Testis (tissue), 3 donors: ENCODE results near the gene G6PC1. TPM values are rescaled to one million over a fixed set of nuclear protein-coding genes. Genes with fewer than 3 reads are reported as not detected.
"Not testable (repeated sequence)": the region's sequence is repeated elsewhere in the genome, so short reads cannot be mapped to it uniquely, and the experiment has no call there.

Source experiments
- DNase-seq: peaks from one replicate; pipeline ENCODE4 v3.0.0-alpha.2; 2019
- H3K27ac ChIP-seq, 2 donors: fragments of 200-600 bp; sonication (generic); one replicate each; pipeline ENCODE4 v1.5.1; 2019
- H3K27me3 ChIP-seq: fragments of 200-600 bp; sonication (generic); one replicate; pipeline ENCODE4 v1.5.1; 2019
- H3K36me3 ChIP-seq: fragments of 200-600 bp; sonication (generic); one replicate; pipeline ENCODE4 v1.5.1; 2017; ENCODE audit warnings: low read depth; ENCODE audit errors: missing control alignments
- H3K4me1 ChIP-seq: fragments of 200-600 bp; sonication (generic); one replicate; pipeline ENCODE4 v1.5.1; 2019
- H3K4me3 ChIP-seq, 2 donors: fragments of 200-600 bp; sonication (generic); one replicate each; pipeline ENCODE4 v1.5.1; 2017 to 2019
- H3K9me3 ChIP-seq: fragments of 200-600 bp; sonication (generic); one replicate; pipeline ENCODE4 v1.5.1; 2017
- CTCF ChIP-seq, 3 experiments: fragments of 450-650 bp in 2 of 3; fragments of 200-600 bp in 1 of 3; sonication (generic) in 1 of 3; IDR thresholded peaks; one replicate each; pipeline ENCODE4 v1.5.1; 2016 to 2019; ENCODE audit warnings: antibody characterized with exemption in 3 of 3, mild to moderate bottlenecking in 2 of 3, moderate library complexity in 1 of 3
- POLR2A ChIP-seq: fragments of 450-650 bp; IDR thresholded peaks from one replicate; pipeline ENCODE4 v1.6.1; 2017; ENCODE audit warnings: antibody characterized with exemption, mild to moderate bottlenecking, moderate library complexity
- WGBS, 2 donors: methylation state at CpG; one replicate each; pipeline ENCODE4 v1.1.5; 2018; 5-methylcytosine and 5-hydroxymethylcytosine counted together
- intact Hi-C: fragments of 100-400 bp; cut with DNase I; formaldehyde crosslinking; loops from one replicate; pipeline ENCODE4 v1.15.1; 2023; ENCODE audit warnings: low total_unique reads
- polyA plus RNA-seq: library from polyadenylated mRNA; stranded (reverse); fragments of 350-450 nt; fragmentation: Illumina TruSeq; extraction: RNeasy Lipid Tissue Mini Kit (QIAGEN cat#74804); gene quantifications from one replicate; pipeline ENCODE4 v1.2.3, GENCODE V29; 2014; ENCODE audit warnings: low read depth, low replicate concordance; ENCODE audit not compliant: insufficient read depth
- total RNA-seq, 2 donors: library from RNA; depleted of rRNA; stranded (reverse); fragments of >200 nt; gene quantifications; one replicate each; pipeline ENCODE4 v1.2.3, GENCODE V29; 2016

Gene G6PC1
- total and polyA plus RNA-seq, 3 donors from 2014 or later, result 0.06 to 0.26 TPM; not detected in 1

- no peak for DNase-seq
- Histone ChIP-seq H3K36me3 (no peaks in the 10 kb centered on the region), H3K4me1 (peaks cover 4% of the 10 kb centered on the region), H3K9me3 (no peaks in the 10 kb centered on the region), H3K27me3 (no peaks in the 10 kb centered on the region), H3K27ac (no peak overlapping the region), H3K4me3 (no peak overlapping the region)
- intact Hi-C loops, result no loop called here
- 82 to 86% methylated on average over 12 of the region's 12 CpGs for WGBS, 2 donors
- TF ChIP-seq CTCF (IDR thresholded peaks at IDR 0.05), result no peak
- TF ChIP-seq POLR2A, result no peak
Measured at GRCh38 chr17:42894283-42895184, 6.1 kb upstream of the G6PC1 start.

DNA sequence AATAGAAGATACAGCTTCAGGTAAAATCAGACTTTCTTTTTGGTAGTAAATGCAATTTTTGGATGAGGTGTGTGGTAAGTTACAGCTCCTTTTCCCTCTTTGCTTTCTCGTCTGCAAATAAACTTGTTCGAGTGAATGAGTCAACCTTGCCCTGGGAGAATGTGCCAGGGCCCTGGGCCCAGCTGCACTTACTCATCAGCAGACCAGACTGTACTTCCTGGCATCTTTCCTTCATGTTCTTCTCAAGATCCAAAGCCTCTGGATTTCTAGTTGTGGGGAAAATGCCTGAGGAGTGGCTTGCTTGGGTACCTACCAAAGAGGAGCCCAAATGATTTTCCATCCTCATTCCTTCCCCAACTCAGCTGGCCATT is 5.4 kb upstream of the G6PC1 start:
- Histone ChIP-seq H3K27me3 (no peaks in the 10 kb centered on the region), H3K4me1 (peaks cover 4% of the 10 kb centered on the region), H3K9me3 (no peaks in the 10 kb centered on the region), H3K36me3 (no peaks in the 10 kb centered on the region), H3K4me3 (no peak overlapping the region), H3K27ac (no peak overlapping the region)
- 15 to 40% methylated on average over 2 of the region's 2 CpGs for WGBS, 2 donors
- DNase-seq, result peak; percentile 47
- no peak for TF ChIP-seq POLR2A
- no peak for TF ChIP-seq CTCF (IDR thresholded peaks at IDR 0.05)
- intact Hi-C loops, result no loop called here

DNA sequence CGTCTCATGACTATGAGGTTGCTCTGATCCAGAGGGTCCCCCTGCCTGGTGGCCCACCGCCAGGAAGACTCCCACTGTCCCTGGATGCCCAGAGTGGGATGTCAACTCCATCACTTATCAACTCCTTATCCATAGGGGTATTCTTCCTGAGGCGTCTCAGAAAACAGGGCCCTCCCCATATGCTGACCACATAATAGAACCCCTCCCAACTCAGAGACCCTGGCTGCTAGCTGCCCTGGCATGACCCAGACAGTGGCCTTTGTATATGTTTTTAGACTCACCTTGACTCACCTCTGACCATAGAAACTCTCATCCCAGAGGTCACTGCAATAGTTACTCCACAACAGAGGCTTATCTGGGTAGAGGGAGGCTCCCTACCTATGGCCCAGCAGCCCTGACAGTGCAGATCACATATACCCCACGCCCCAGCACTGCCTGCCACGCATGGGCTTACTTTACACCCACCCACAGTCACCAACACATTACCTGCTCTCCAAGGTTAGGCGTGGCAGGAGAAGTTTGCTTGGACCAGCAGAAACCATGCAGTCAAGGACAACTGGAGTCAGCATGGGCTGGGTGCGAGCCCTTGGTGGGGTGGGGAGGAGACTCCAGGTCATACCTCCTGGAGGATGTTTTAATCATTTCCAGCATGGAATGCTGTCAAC is 2.3 kb upstream of the G6PC1 start:
- no peaks in the 10 kb centered on the region for H3K27me3 ChIP-seq
- no peak for TF ChIP-seq POLR2A
- TF ChIP-seq CTCF (IDR thresholded peaks at IDR 0.05), result no peak
- 89 to 91% methylated on average over 7 of the region's 7 CpGs for WGBS, 2 donors

DNA sequence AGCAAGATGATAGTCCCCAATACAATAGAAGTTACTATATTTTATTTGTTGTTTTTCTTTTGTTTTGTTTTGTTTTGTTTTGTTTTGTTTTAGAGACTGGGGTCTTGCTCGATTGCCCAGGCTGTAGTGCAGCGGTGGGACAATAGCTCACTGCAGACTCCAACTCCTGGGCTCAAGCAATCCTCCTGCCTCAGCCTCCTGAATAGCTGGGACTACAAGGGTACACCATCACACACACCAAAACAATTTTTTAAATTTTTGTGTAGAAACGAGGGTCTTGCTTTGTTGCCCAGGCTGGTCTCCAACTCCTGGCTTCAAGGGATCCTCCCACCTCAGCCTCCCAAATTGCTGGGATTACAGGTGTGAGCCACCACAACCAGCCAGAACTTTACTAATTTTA is 618 bp upstream of the G6PC1 start:
- WGBS, 2 donors, result 83 to 85% methylated on average over 3 of the region's 3 CpGs
- H3K36me3 ChIP-seq, H3K4me1 ChIP-seq, H3K27ac ChIP-seq, H3K4me3 ChIP-seq, H3K27me3 ChIP-seq, H3K9me3 ChIP-seq, DNase-seq, intact Hi-C loops: not testable (repeated sequence)

More for the DNA sequence above, 2.3 kb upstream of the G6PC1 start:
- no peaks in the 10 kb centered on the region for H3K9me3 ChIP-seq
- intact Hi-C loops, result no loop called here
- H3K36me3 ChIP-seq, result no peaks in the 10 kb centered on the region
- H3K27ac ChIP-seq, result no peak overlapping the region
- no peak overlapping the region for H3K4me3 ChIP-seq
- DNase-seq, result no peak
- no peaks in the 10 kb centered on the region for H3K4me1 ChIP-seq

GRCh38 chr17:42901535-42902229 is 1.1 kb downstream of the G6PC1 start:
- Histone ChIP-seq H3K4me3 (no peak overlapping the region), H3K27me3 (no peaks in the 10 kb centered on the region), H3K4me1 (no peaks in the 10 kb centered on the region), H3K9me3 (no peaks in the 10 kb centered on the region), H3K36me3 (no peaks in the 10 kb centered on the region), H3K27ac (no peak overlapping the region)
- DNase-seq, result no peak
- TF ChIP-seq POLR2A (no peak), CTCF (IDR thresholded peaks at IDR 0.05) (no peak)
- intact Hi-C loops, result no loop called here
- 79 to 85% methylated on average over 10 of the region's 10 CpGs for WGBS, 2 donors
